Liver (tissue), 9 donors: ENCODE data around the gene HSP90B1. TPM values are rescaled to one million over a fixed set of nuclear protein-coding genes. Genes with fewer than 3 reads are reported as not detected.

Source experiments
- DNase-seq: peaks from one replicate; pipeline ENCODE4 v3.0.0-alpha.2; 2017; ENCODE audit warnings: low spot score
- H3K27ac ChIP-seq, 2 donors: one replicate each; pipeline ENCODE4 v1.7.0; 2013; ENCODE audit warnings: inconsistent platforms in 2 of 2, low read length in 2 of 2, control low read depth in 1 of 2, low read depth in 1 of 2, mild to moderate bottlenecking in 1 of 2
- H3K27me3 ChIP-seq, 4 donors: one replicate each; pipeline versions ENCODE4 v1.6.1 to v1.7.0; 2013; ENCODE audit warnings: low read length in 3 of 4, inconsistent platforms in 1 of 4, mild to moderate bottlenecking in 1 of 4, moderate library complexity in 1 of 4; ENCODE audit not compliant: control insufficient read depth in 4 of 4, insufficient read depth in 4 of 4
- H3K36me3 ChIP-seq, 4 donors: one replicate each; pipeline versions ENCODE4 v1.6.1 to v1.7.0; 2013; ENCODE audit warnings: low read length in 3 of 4, mild to moderate bottlenecking in 3 of 4, low read depth in 1 of 4, moderate library complexity in 1 of 4; ENCODE audit not compliant: control insufficient read depth in 4 of 4, insufficient read depth in 3 of 4
- H3K4me1 ChIP-seq, 4 donors: one replicate each; pipeline versions ENCODE4 v1.6.1 to v1.7.0; 2013; ENCODE audit warnings: low read length in 3 of 4, mild to moderate bottlenecking in 3 of 4, moderate library complexity in 1 of 4; ENCODE audit not compliant: control insufficient read depth in 4 of 4, insufficient read depth in 4 of 4
- H3K4me3 ChIP-seq, 3 donors: one replicate each; pipeline versions ENCODE4 v1.6.1 to v1.7.0; 2013; ENCODE audit warnings: low read length in 3 of 3, control low read depth in 1 of 3, low read depth in 1 of 3, mild to moderate bottlenecking in 1 of 3
- H3K9ac ChIP-seq, 2 donors: one replicate each; pipeline ENCODE4 v1.7.0; 2013; ENCODE audit warnings: low read length in 2 of 2, mild to moderate bottlenecking in 2 of 2, moderate library complexity in 2 of 2, control low read depth in 1 of 2, low read depth in 1 of 2
- H3K9me3 ChIP-seq, 4 donors: one replicate each; pipeline versions ENCODE4 v1.6.1 to v1.7.0; 2013; ENCODE audit warnings: low read length in 3 of 4; ENCODE audit not compliant: control insufficient read depth in 4 of 4
- ATF3 ChIP-seq: IDR thresholded peaks from 2 replicates; pipeline ENCODE4 v1.6.1; 2016; ENCODE audit warnings: antibody characterized with exemption
- EGR1 ChIP-seq, 2 donors: IDR thresholded peaks; 2 replicates each; pipeline ENCODE4 v1.6.1; 2016 to 2018; ENCODE audit warnings: antibody characterized with exemption in 2 of 2, low read depth in 2 of 2
- FOXA1 ChIP-seq: IDR thresholded peaks from 2 replicates; pipeline ENCODE4 v1.6.1; 2016; ENCODE audit warnings: antibody characterized with exemption
- FOXA2 ChIP-seq: IDR thresholded peaks from 2 replicates; pipeline ENCODE4 v1.6.1; 2016; ENCODE audit warnings: antibody characterized with exemption
- GABPA ChIP-seq, 2 donors: IDR thresholded peaks in 1 of 2; conservative IDR thresholded peaks in 1 of 2; 2 replicates each; pipeline ENCODE4 v1.6.1; 2016; ENCODE audit warnings: antibody characterized with exemption in 2 of 2, mild to moderate bottlenecking in 1 of 2, moderate library complexity in 1 of 2
- HNF4A ChIP-seq, 2 donors: conservative IDR thresholded peaks; 2 replicates each; pipeline ENCODE4 v1.6.1; 2016; ENCODE audit warnings: antibody characterized with exemption in 2 of 2, mild to moderate bottlenecking in 2 of 2
- HNF4G ChIP-seq: IDR thresholded peaks from 2 replicates; pipeline ENCODE4 v1.6.1; 2016; ENCODE audit warnings: antibody characterized with exemption
- JUND ChIP-seq, 2 donors: IDR thresholded peaks; 2 replicates each; pipeline ENCODE4 v1.6.1; 2016; ENCODE audit warnings: antibody characterized with exemption in 2 of 2
- MAX ChIP-seq: IDR thresholded peaks from 2 replicates; pipeline ENCODE4 v1.6.1; 2016; ENCODE audit warnings: antibody characterized with exemption
- NR2F2 ChIP-seq: IDR thresholded peaks from 2 replicates; pipeline ENCODE4 v1.6.1; 2016; ENCODE audit warnings: antibody characterized with exemption
- RAD21 ChIP-seq, 2 donors: IDR thresholded peaks; 2 replicates each; pipeline ENCODE4 v1.6.1; 2016; ENCODE audit warnings: antibody characterized with exemption in 2 of 2, mild to moderate bottlenecking in 2 of 2
- REST ChIP-seq: IDR thresholded peaks from 2 replicates; pipeline ENCODE4 v1.6.1; 2016; ENCODE audit warnings: antibody characterized with exemption, mild to moderate bottlenecking
- RXRA ChIP-seq, 2 donors: IDR thresholded peaks; 2 replicates each; pipeline ENCODE4 v1.6.1; 2017 to 2018; ENCODE audit warnings: antibody characterized with exemption in 2 of 2, mild to moderate bottlenecking in 1 of 2
- SP1 ChIP-seq: IDR thresholded peaks from 2 replicates; pipeline ENCODE4 v1.6.1; 2018; ENCODE audit warnings: antibody characterized with exemption, mild to moderate bottlenecking
- TAF1 ChIP-seq: conservative IDR thresholded peaks from 2 replicates; pipeline ENCODE4 v1.6.1; 2016; ENCODE audit warnings: antibody characterized with exemption, mild to moderate bottlenecking
- YY1 ChIP-seq: IDR thresholded peaks from 2 replicates; pipeline ENCODE4 v1.6.1; 2016; ENCODE audit warnings: antibody characterized with exemption, mild to moderate bottlenecking
- ZBTB33 ChIP-seq: IDR thresholded peaks from 2 replicates; pipeline ENCODE4 v1.6.1; 2016; ENCODE audit warnings: antibody characterized with exemption
- WGBS: extraction: QIAGEN DNeasy Blood & Tissue Kit; methylation state at CpG from one replicate; pipeline ENCODE4 v1.1.7; 2013; 5-methylcytosine and 5-hydroxymethylcytosine counted together
- polyA plus RNA-seq, 2 donors: library from polyadenylated mRNA; stranded (reverse) in 1 of 2; unstranded in 1 of 2; fragments of 200-250 nt in 1 of 2; fragments of >200 nt in 1 of 2; fragmentation: Nextera tagmentation in 1 of 2; extraction: Ambion mirVana in 1 of 2; gene quantifications; one replicate each; pipeline versions ENCODE4 v1.2.1 to v1.2.3, GENCODE V29; 2013 to 2015
- total RNA-seq, 2 donors: library from RNA; depleted of rRNA; stranded (reverse); fragments of >200 nt; gene quantifications; one replicate each; pipeline ENCODE4 v1.2.3, GENCODE V29; 2014
- donor health status: healthy.
- donor health status: healthy.
- donor health status: healthy.
- donor health status: healthy.
- donor health status: healthy.

The HSP90B1 gene
- total and polyA plus RNA-seq, 4 donors = 296 to 854 (median 579) TPM

- no peak for DNase-seq
- Histone ChIP-seq H3K4me1 (no peaks in the 10 kb centered on the region), H3K9me3 (no peaks in the 10 kb centered on the region), H3K27ac (no peak overlapping the region), H3K9ac (no peak overlapping the region), H3K27me3 (no peaks in the 10 kb centered on the region), H3K4me3 (no peak overlapping the region), H3K36me3 (peaks cover 30 to 96% (median 91%) of the 10 kb centered on the region in 4 donors)
- 89% methylated on average over 3 of the region's 3 CpGs for WGBS
- no peak for TF ChIP-seq HNF4A (conservative IDR thresholded peaks at IDR 0.05)
- no peak for TF ChIP-seq SP1
- no peak for TF ChIP-seq MAX
- no peak for TF ChIP-seq EGR1 (IDR thresholded peaks at IDR 0.05; ENCODE audit: low read depth in 2 of 2)
- TF ChIP-seq REST = no peak
- TF ChIP-seq HNF4G = no peak
- TF ChIP-seq RAD21 (IDR thresholded peaks at IDR 0.05) = no peak
- TF ChIP-seq GABPA (IDR thresholded peaks at IDR 0.05 in 1 of 2, conservative IDR thresholded peaks at IDR 0.05 in 1 of 2) = no peak
- no peak for TF ChIP-seq NR2F2
- TF ChIP-seq JUND (IDR thresholded peaks at IDR 0.05) = no peak
Measured at GRCh38 chr12:103944964-103945363, 14.8 kb downstream of the HSP90B1 start.

- no peak overlapping the region for H3K9ac ChIP-seq
- H3K4me1 ChIP-seq = no peaks in the 10 kb centered on the region
- H3K27me3 ChIP-seq = no peaks in the 10 kb centered on the region
- TF ChIP-seq FOXA2 (no peak), EGR1 (IDR thresholded peaks at IDR 0.05; ENCODE audit: low read depth in 2 of 2) (no peak), NR2F2 (no peak)
- H3K27ac ChIP-seq = no peak overlapping the region
- WGBS = 85% methylated on average over 7 of the region's 7 CpGs
- H3K4me3 ChIP-seq = no peak overlapping the region
- no peak for DNase-seq
- peaks cover 26 to 96% (median 86%) of the 10 kb centered on the region in 4 donors for H3K36me3 ChIP-seq
- no peaks in the 10 kb centered on the region for H3K9me3 ChIP-seq
Measured at GRCh38 chr12:103947871-103948555, 17.8 kb downstream of the HSP90B1 start.

- peaks cover 24 to 96% (median 86%) of the 10 kb centered on the region in 4 donors for H3K36me3 ChIP-seq
- WGBS = 85% methylated on average over 13 of the region's 13 CpGs
- no peak overlapping the region for H3K9ac ChIP-seq
- TF ChIP-seq RXRA (IDR thresholded peaks at IDR 0.05) (no peak), GABPA (IDR thresholded peaks at IDR 0.05 in 1 of 2, conservative IDR thresholded peaks at IDR 0.05 in 1 of 2) (no peak), REST (no peak), YY1 (no peak), TAF1 (no peak), ATF3 (no peak), ZBTB33 (no peak), SP1 (no peak), FOXA1 (no peak)
- H3K9me3 ChIP-seq = no peaks in the 10 kb centered on the region
- H3K27me3 ChIP-seq = no peaks in the 10 kb centered on the region
- H3K4me3 ChIP-seq = no peak overlapping the region
- DNase-seq = no peak
- H3K27ac ChIP-seq = no peak overlapping the region
- no peaks in the 10 kb centered on the region for H3K4me1 ChIP-seq
Measured at GRCh38 chr12:103948746-103949406, 18.7 kb downstream of the HSP90B1 start.
